ENCODE data around the gene CBLN1. TPM values are rescaled to one million over a fixed set of nuclear protein-coding genes. Genes with fewer than 3 reads are reported as not detected.

Gene CBLN1
- total and polyA plus RNA-seq, 7 donors = under 0.01 to 0.55 (median 0.55) TPM; not detected in 4

GRCh38 chr16:49283376-49284049 lies 1.9 kb upstream of the CBLN1 start:
- Histone ChIP-seq H3K4me3 (peak overlapping the region in 3 of 4 donors; percentile 48 to 57 (median 55)), H3K27ac (no peak overlapping the region), H3K27me3 (peaks cover 36 to 98% (median 59%) of the 10 kb centered on the region in 3 donors), H3K36me3 (no peaks in the 10 kb centered on the region), H3K4me1 (peaks cover 0 to 43% (median 38%) of the 10 kb centered on the region in 4 donors), H3K9me3 (no peaks in the 10 kb centered on the region)
- intact Hi-C loops (cut with DNase I) = loop anchor here (10.0 kb wide), 1 partner anchor 339 kb away; no protein-coding TSS in a partner anchor
- WGBS, 2 donors = 5% methylated on average over 25 of the region's 25 CpGs
- no peak for DNase-seq
- TF ChIP-seq POLR2AphosphoS5 (IDR thresholded peaks at IDR 0.05) (no peak), EP300 (IDR thresholded peaks at IDR 0.05) (no peak), POLR2A (IDR thresholded peaks at IDR 0.05) (no peak), CTCF (IDR thresholded peaks at IDR 0.05) (no peak)

GRCh38 chr16:49282690-49283375 lies 1.2 kb upstream of the CBLN1 start:
- Histone ChIP-seq H3K27ac (peak overlapping the region in 2 of 4 donors; percentile 32 to 81), H3K36me3 (no peaks in the 10 kb centered on the region), H3K4me3 (peak overlapping the region in 3 of 4 donors; percentile 48 to 57 (median 55)), H3K4me1 (peaks cover 0 to 43% (median 40%) of the 10 kb centered on the region in 4 donors), H3K27me3 (peaks cover 39 to 98% (median 66%) of the 10 kb centered on the region in 3 donors), H3K9me3 (no peaks in the 10 kb centered on the region)
- intact Hi-C loops (cut with DNase I) = loop anchor here (10.0 kb wide), 1 partner anchor 338 kb away; no protein-coding TSS in a partner anchor
- TF ChIP-seq CTCF (IDR thresholded peaks at IDR 0.05) (no peak), EP300 (IDR thresholded peaks at IDR 0.05) (no peak), POLR2A (IDR thresholded peaks at IDR 0.05) (no peak), POLR2AphosphoS5 (IDR thresholded peaks at IDR 0.05) (no peak)
- WGBS, 2 donors = 2 to 3% methylated on average over 49 of the region's 49 CpGs
- no peak for DNase-seq

GRCh38 chr16:49281843-49282642 lies 405 bp upstream of the CBLN1 start:
- TF ChIP-seq POLR2AphosphoS5 (IDR thresholded peaks at IDR 0.05) = peak in 2 of 4 donors; percentile 6 to 22
- no peak for TF ChIP-seq EP300 (IDR thresholded peaks at IDR 0.05)
- TF ChIP-seq CTCF (IDR thresholded peaks at IDR 0.05) = peak in 1 of 4 experiments; percentile 21
- DNase-seq = peak; percentile 88
- peaks cover 0 to 49% (median 44%) of the 10 kb centered on the region in 4 donors for H3K4me1 ChIP-seq
- intact Hi-C loops (cut with DNase I) = loop anchor here (10.0 kb wide), 1 partner anchor 337 kb away; no protein-coding TSS in a partner anchor
- H3K9me3 ChIP-seq = no peaks in the 10 kb centered on the region
- peaks cover 45 to 98% (median 74%) of the 10 kb centered on the region in 3 donors for H3K27me3 ChIP-seq
- 1% methylated on average over 121 to 124 of the region's 124 CpGs for WGBS, 2 donors
- H3K36me3 ChIP-seq = no peaks in the 10 kb centered on the region
- H3K4me3 ChIP-seq = peak overlapping the region; percentile 29 to 57 (median 52)
- peak overlapping the region; percentile 55 to 81 (median 75) for H3K27ac ChIP-seq

GRCh38 chr16:49280841-49281371 lies 732 bp downstream of the CBLN1 start:
- TF ChIP-seq POLR2A (IDR thresholded peaks at IDR 0.05) = no peak
- no peak for TF ChIP-seq CTCF (IDR thresholded peaks at IDR 0.05)
- no peak for TF ChIP-seq POLR2AphosphoS5 (IDR thresholded peaks at IDR 0.05)
- no peak for TF ChIP-seq EP300 (IDR thresholded peaks at IDR 0.05)
- Histone ChIP-seq H3K27me3 (peaks cover 51 to 98% (median 84%) of the 10 kb centered on the region in 3 donors), H3K4me1 (peaks cover 0 to 49% (median 45%) of the 10 kb centered on the region in 4 donors), H3K27ac (no peak overlapping the region), H3K36me3 (no peaks in the 10 kb centered on the region), H3K9me3 (no peaks in the 10 kb centered on the region), H3K4me3 (peak overlapping the region in 3 of 4 donors; percentile 48 to 57 (median 55))
- no peak for DNase-seq
- intact Hi-C loops (cut with DNase I) = loop anchor here (10.0 kb wide), 1 partner anchor 336 kb away; no protein-coding TSS in a partner anchor
- WGBS, 2 donors = 3 to 7% methylated on average over 37 of the region's 37 CpGs
